ENCODE data around the gene GRPEL1. TPM values are rescaled to one million over a fixed set of nuclear protein-coding genes. Genes with fewer than 3 reads are reported as not detected.

Gene GRPEL1
- total RNA-seq, 1 experiment from 2014 or later: 40.7 TPM

DNA sequence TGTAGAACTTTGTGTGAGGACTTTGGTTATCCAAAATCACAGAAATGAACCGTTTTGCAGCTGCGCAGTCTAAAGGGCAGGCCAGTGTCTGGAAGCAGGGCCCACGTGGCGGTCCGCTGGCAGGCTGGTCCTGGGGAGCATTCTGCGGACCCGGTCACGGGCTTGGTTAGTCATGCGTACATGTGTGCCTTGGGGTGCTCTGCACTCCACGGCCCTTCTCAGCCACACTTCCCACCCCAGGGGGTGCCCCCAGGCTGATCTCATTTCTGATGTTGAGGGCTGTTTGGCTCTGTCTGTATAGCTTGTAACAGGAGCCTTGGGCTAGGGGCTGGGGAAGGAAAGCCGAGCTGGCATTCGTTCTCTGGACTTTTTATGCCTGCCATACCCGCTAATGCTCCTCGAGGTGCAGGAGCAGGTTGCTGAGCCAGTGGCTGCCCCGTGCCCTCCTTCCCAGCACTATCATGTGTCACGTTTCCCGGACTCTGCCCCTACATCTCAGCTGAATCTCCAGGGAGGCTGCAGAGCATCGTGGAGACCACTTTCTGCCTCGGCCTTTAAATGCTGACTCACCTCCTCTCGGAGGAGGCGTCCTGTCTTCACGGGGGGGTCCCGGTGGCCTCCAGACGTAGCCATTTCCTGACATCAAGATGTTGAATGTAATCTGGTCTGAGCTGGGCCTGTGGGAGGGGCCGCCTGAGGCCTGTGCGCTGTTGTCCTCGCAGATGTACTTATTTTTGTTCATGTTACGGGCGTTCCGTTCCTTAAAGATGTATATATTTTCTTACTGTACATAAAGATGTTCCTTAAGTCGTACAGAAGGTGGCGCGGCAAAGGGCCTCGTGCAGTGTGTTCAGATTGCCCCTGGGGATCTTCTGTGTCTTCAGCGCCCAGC lies 36.1 kb downstream of the GRPEL1 start:
- H4K5ac ChIP-seq (ENCODE audit: insufficient read length, low read depth, low read length): no peak overlapping the region
- H2BK120ac ChIP-seq (ENCODE audit: low read depth, low read length, poor library complexity, severe bottlenecking): no peak overlapping the region
- no peak overlapping the region for H3K23ac ChIP-seq (ENCODE audit: insufficient read length, low read depth, low read length)
- WGBS (ENCODE audit: extremely low coverage, insufficient read length, low lambda C conversion rate): no CpG with 5 or more reads among the region's 35 CpGs
- H3T11ph ChIP-seq (ENCODE audit: low read length): no peak overlapping the region
- H2BK15ac ChIP-seq (ENCODE audit: low read depth, low read length): no peak overlapping the region
- no peak overlapping the region for H3K14ac ChIP-seq (ENCODE audit: insufficient read depth, low read length)
- no peak for DNase-seq
- Mint-ChIP-seq H3K4me1 (0 out of 4 replicates have a peak, but pooled peaks cover 0 to 2% of the 10 kb centered on the region in 2 experiments), H3K36me3 (ENCODE audit: insufficient read depth in 1 of 3, low read depth in 3 of 3) (peaks cover 27 to 44% (median 41%) of the 10 kb centered on the region in 3 experiments; a peak in 6 of 7 replicates), H3K27me3 (ENCODE audit: low read depth) (no peaks in the 10 kb centered on the region; the same call in 1 of the 2 replicates), H3K4me3 (no peak overlapping the region; a peak in 1 of 5 replicates), H3K27ac (peak overlapping the region; percentile 27 to 77 (median 36); a peak in 2 of 7 replicates), H3K9me3 (no peaks in the 10 kb centered on the region; a peak in 1 of 5 replicates)
- no peak overlapping the region for H3K4me2 ChIP-seq (ENCODE audit: insufficient read depth, insufficient read length, low read length)
- H3K18ac ChIP-seq (ENCODE audit: insufficient read length, low read depth, low read length): no peak overlapping the region
- H3K79me1 ChIP-seq (ENCODE audit: insufficient read depth, low read depth, low read length, poor library complexity, severe bottlenecking): no peaks in the 10 kb centered on the region
- TF ChIP-seq, protein P1, sequence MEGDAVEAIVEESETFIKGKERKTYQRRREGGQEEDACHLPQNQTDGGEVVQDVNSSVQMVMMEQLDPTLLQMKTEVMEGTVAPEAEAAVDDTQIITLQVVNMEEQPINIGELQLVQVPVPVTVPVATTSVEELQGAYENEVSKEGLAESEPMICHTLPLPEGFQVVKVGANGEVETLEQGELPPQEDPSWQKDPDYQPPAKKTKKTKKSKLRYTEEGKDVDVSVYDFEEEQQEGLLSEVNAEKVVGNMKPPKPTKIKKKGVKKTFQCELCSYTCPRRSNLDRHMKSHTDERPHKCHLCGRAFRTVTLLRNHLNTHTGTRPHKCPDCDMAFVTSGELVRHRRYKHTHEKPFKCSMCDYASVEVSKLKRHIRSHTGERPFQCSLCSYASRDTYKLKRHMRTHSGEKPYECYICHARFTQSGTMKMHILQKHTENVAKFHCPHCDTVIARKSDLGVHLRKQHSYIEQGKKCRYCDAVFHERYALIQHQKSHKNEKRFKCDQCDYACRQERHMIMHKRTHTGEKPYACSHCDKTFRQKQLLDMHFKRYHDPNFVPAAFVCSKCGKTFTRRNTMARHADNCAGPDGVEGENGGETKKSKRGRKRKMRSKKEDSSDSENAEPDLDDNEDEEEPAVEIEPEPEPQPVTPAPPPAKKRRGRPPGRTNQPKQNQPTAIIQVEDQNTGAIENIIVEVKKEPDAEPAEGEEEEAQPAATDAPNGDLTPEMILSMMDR (conservative IDR thresholded peaks at IDR 0.05): no peak
- H4K8ac ChIP-seq (replicated peaks; ENCODE audit: insufficient read length, low read depth, low read length): no peak overlapping the region
- no peak overlapping the region for H3K9ac ChIP-seq (ENCODE audit: extremely low read depth, insufficient read length, low read length)
- H2BK20ac ChIP-seq (ENCODE audit: low read depth, low read length, poor library complexity, severe bottlenecking): no peak overlapping the region
- no peak overlapping the region for H2BK12ac ChIP-seq (ENCODE audit: insufficient read length, low read depth, low read length)
- no peaks in the 10 kb centered on the region for H3K4me1 ChIP-seq (ENCODE audit: insufficient read depth, low read length)
- H3K27ac ChIP-seq (ENCODE audit: insufficient read length, low read depth, low read length): no peak overlapping the region
- no peak overlapping the region for H4K91ac ChIP-seq (ENCODE audit: insufficient read length, low read depth, low read length)
- H3K9me3 ChIP-seq (ENCODE audit: control insufficient read depth, low read depth, low read length): no peaks in the 10 kb centered on the region
- H2AK5ac ChIP-seq (ENCODE audit: insufficient read length, low read length): no peak overlapping the region
- no peak overlapping the region for H3K56ac ChIP-seq (ENCODE audit: insufficient read length, low read depth, low read length)
- H3K4ac ChIP-seq (ENCODE audit: low read depth, low read length): no peak overlapping the region
- no peaks in the 10 kb centered on the region for H3K79me2 ChIP-seq (ENCODE audit: insufficient read depth, low read length)
- H3K27me3 ChIP-seq (ENCODE audit: insufficient read depth, low read length): no peaks in the 10 kb centered on the region
- no peak overlapping the region for H2AFZ ChIP-seq (ENCODE audit: low read length)
- H2BK5ac ChIP-seq (ENCODE audit: insufficient read length, low read length): no peak overlapping the region
- no peaks in the 10 kb centered on the region for H3K23me2 ChIP-seq (ENCODE audit: insufficient read length, low read depth, low read length, poor library complexity, severe bottlenecking)
- no peaks in the 10 kb centered on the region for H4K20me1 ChIP-seq (ENCODE audit: control insufficient read depth, insufficient read depth, insufficient read length)

All from H9 (cell line).